HepG2 (cell line): ENCODE measurements around the gene ADGRG6. TPM values are rescaled to one million over a fixed set of nuclear protein-coding genes. Genes with fewer than 3 reads are reported as not detected.
A peak's percentile ranks its signal among the peaks of the same experiment; 100 is the strongest.

Experiments
- GATAD1 ChIP-seq: IDR thresholded peaks from 2 replicates; pipeline ENCODE4 v1.6.1; 2016; ENCODE audit warnings: missing genetic modification reagents, missing compliant biosample characterization
- HOXA7 ChIP-seq: sonication (generic); formaldehyde crosslinking; IDR thresholded peaks from 2 replicates; pipeline ENCODE4 v1.8.1; 2022; ENCODE audit warnings: mild to moderate bottlenecking, missing genetic modification reagents, moderate library complexity
- JUND ChIP-seq: sonication (generic); formaldehyde crosslinking; IDR thresholded peaks from 2 replicates; pipeline ENCODE4 v1.8.0; 2022; ENCODE audit warnings: mild to moderate bottlenecking, missing genetic modification reagents
- MXI1 ChIP-seq: IDR thresholded peaks from 3 replicates; pipeline ENCODE4 v1.6.1; 2012; ENCODE audit warnings: low read depth, low read length, inconsistent platforms, borderline replicate concordance
- NFATC3 ChIP-seq: sonication (generic); formaldehyde crosslinking; IDR thresholded peaks from 2 replicates; pipeline ENCODE4 v1.5.1; 2020; ENCODE audit warnings: mild to moderate bottlenecking, missing genetic modification reagents
- SMAD1 ChIP-seq: sonication (generic); formaldehyde crosslinking; IDR thresholded peaks from 2 replicates; pipeline ENCODE4 v1.4.0; 2020; ENCODE audit warnings: missing genetic modification reagents, low read depth, mild to moderate bottlenecking, borderline replicate concordance
- SP2 ChIP-seq: sonication (generic); formaldehyde crosslinking; IDR thresholded peaks from 2 replicates; pipeline ENCODE4 v1.5.1; 2020; ENCODE audit warnings: mild to moderate bottlenecking, missing genetic modification reagents
- THAP11 ChIP-seq: IDR thresholded peaks from 2 replicates; pipeline ENCODE4 v1.6.1; 2016; ENCODE audit warnings: missing biosample characterization, missing genetic modification reagents
- ZNF121 ChIP-seq: sonication (generic); formaldehyde crosslinking; IDR thresholded peaks from 2 replicates; pipeline ENCODE4 v1.5.0; 2020; ENCODE audit warnings: mild to moderate bottlenecking, missing genetic modification reagents
- ZNF382 ChIP-seq: sonication (generic); formaldehyde crosslinking; IDR thresholded peaks from 2 replicates; pipeline ENCODE4 v1.5.0; 2020; ENCODE audit warnings: missing genetic modification reagents, mild to moderate bottlenecking, borderline replicate concordance
- ZNF550 ChIP-seq: sonication (generic); formaldehyde crosslinking; IDR thresholded peaks from 2 replicates; pipeline ENCODE4 v1.4.0; 2020; ENCODE audit warnings: mild to moderate bottlenecking, missing genetic modification reagents, borderline replicate concordance
- ZNF556 ChIP-seq: sonication (generic); formaldehyde crosslinking; IDR thresholded peaks from 2 replicates; pipeline ENCODE4 v1.4.0; 2020; ENCODE audit warnings: mild to moderate bottlenecking, missing genetic modification reagents, borderline replicate concordance
- ZNF678 ChIP-seq: sonication (generic); formaldehyde crosslinking; IDR thresholded peaks from 2 replicates; pipeline ENCODE4 v1.4.0; 2020; ENCODE audit warnings: mild to moderate bottlenecking, missing genetic modification reagents
- polyA plus RNA-seq, 8 experiments: library from polyadenylated mRNA; depleted of rRNA in 3 of 8; stranded (reverse) in 7 of 8; unstranded in 1 of 8; fragments of >200 nt; fragmentation: Illumina TruSeq in 4 of 8; extraction: Trizol in 4 of 8; gene quantifications; 2 replicates each; pipeline versions ENCODE4 v1.2.1 to v1.2.3, GENCODE V29; 2011 to 2016; ENCODE audit warnings: low read depth in 4 of 8, missing spikeins in 1 of 8, mixed read lengths in 1 of 8; ENCODE audit not compliant: insufficient read depth in 1 of 8
- total RNA-seq, 5 experiments: library from RNA; depleted of rRNA; stranded (reverse); fragments of >200 nt; fragmentation: Illumina TruSeq; extraction: Trizol; gene quantifications; 2 replicates each; pipeline ENCODE4 v1.2.3, GENCODE V29; 2016; ENCODE audit warnings: low read depth in 1 of 5
- TF ChIP-seq, protein P1 (sequence below): sonication (generic); formaldehyde crosslinking; IDR thresholded peaks from 2 replicates; pipeline ENCODE4 v1.4.0; 2020; ENCODE audit warnings: mild to moderate bottlenecking, low read depth, missing genetic modification reagents
- TF ChIP-seq, protein P2 (sequence below): sonication (generic); formaldehyde crosslinking; IDR thresholded peaks from 2 replicates; pipeline ENCODE4 v1.4.0; 2020; ENCODE audit warnings: mild to moderate bottlenecking, missing genetic modification reagents
- TF ChIP-seq, protein P3 (sequence below): conservative IDR thresholded peaks from 2 replicates; pipeline ENCODE4 v1.6.1; 2018; ENCODE audit warnings: missing genetic modification reagents
- TF ChIP-seq, protein P4 (sequence below): IDR thresholded peaks from 2 replicates; pipeline ENCODE4 v1.6.1; 2016; ENCODE audit warnings: missing compliant biosample characterization, missing genetic modification reagents, borderline replicate concordance
- TF ChIP-seq, protein P5 (sequence below): sonication (generic); formaldehyde crosslinking; IDR thresholded peaks from 2 replicates; pipeline ENCODE4 v1.4.0; 2020; ENCODE audit warnings: missing genetic modification reagents

Gene ADGRG6
- total and polyA plus RNA-seq, 2 of the 13 experiments (the other 11 are each of a cell fraction or from before 2014, with no cell fraction given) = 129 to 249 TPM

DNA sequence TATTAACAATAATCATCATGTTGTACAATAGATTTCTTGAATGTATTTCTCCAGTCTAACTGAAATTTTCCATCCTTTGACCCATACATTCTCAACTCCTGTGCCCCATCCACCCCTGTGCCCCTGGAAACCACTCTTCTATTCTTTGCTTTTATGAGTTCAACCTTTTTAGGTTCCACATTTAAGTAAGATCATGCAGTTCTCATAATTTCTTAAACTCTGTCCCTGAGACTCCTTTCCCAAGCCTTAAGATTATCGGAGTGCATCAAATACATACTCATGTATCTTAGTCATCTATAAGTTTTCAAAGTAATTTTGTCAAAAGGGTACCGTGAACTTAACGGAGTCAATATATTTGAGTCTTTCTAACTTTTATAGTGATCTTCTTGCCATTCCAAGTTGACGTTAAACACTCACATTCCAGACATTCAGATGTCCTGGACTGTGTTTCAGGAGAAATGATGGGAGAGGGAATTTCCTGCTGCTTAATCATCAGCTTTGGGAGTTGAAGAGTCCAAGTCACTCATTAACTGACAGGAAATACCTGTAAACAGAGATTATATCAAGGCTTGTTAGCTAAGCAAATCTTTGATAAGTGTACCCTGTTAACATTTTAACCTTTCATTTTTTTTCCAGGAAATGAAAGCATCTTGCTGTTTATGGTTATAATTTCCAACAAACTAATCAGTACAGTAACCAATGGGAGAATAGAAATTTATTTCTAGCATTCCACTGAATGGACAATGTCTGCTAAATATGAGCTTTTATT is 73.3 kb downstream of the ADGRG6 start (continued):
- TF ChIP-seq, protein P1, sequence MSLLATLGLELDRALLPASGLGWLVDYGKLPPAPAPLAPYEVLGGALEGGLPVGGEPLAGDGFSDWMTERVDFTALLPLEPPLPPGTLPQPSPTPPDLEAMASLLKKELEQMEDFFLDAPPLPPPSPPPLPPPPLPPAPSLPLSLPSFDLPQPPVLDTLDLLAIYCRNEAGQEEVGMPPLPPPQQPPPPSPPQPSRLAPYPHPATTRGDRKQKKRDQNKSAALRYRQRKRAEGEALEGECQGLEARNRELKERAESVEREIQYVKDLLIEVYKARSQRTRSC (CRISPR knock-in tag) = no peak
- TF ChIP-seq, protein P2, sequence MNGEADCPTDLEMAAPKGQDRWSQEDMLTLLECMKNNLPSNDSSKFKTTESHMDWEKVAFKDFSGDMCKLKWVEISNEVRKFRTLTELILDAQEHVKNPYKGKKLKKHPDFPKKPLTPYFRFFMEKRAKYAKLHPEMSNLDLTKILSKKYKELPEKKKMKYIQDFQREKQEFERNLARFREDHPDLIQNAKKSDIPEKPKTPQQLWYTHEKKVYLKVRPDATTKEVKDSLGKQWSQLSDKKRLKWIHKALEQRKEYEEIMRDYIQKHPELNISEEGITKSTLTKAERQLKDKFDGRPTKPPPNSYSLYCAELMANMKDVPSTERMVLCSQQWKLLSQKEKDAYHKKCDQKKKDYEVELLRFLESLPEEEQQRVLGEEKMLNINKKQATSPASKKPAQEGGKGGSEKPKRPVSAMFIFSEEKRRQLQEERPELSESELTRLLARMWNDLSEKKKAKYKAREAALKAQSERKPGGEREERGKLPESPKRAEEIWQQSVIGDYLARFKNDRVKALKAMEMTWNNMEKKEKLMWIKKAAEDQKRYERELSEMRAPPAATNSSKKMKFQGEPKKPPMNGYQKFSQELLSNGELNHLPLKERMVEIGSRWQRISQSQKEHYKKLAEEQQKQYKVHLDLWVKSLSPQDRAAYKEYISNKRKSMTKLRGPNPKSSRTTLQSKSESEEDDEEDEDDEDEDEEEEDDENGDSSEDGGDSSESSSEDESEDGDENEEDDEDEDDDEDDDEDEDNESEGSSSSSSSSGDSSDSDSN (CRISPR knock-in tag) = no peak
- TF ChIP-seq ZNF121 (CRISPR knock-in tag) (no peak), SMAD1 (no peak), JUND (CRISPR knock-in tag) (peak; percentile 77), NFATC3 (CRISPR knock-in tag) (no peak), ZNF678 (CRISPR knock-in tag) (no peak), GATAD1 (CRISPR knock-in tag) (peak; percentile 77), MXI1 (peak; percentile 46; the same call in 1 of the 3 replicates), HOXA7 (CRISPR knock-in tag) (no peak), ZNF382 (CRISPR knock-in tag) (no peak), SP2 (CRISPR knock-in tag) (no peak), ZNF550 (CRISPR knock-in tag) (no peak), THAP11 (CRISPR knock-in tag) (peak; percentile 74), ZNF556 (CRISPR knock-in tag) (no peak)
- TF ChIP-seq, protein P3, sequence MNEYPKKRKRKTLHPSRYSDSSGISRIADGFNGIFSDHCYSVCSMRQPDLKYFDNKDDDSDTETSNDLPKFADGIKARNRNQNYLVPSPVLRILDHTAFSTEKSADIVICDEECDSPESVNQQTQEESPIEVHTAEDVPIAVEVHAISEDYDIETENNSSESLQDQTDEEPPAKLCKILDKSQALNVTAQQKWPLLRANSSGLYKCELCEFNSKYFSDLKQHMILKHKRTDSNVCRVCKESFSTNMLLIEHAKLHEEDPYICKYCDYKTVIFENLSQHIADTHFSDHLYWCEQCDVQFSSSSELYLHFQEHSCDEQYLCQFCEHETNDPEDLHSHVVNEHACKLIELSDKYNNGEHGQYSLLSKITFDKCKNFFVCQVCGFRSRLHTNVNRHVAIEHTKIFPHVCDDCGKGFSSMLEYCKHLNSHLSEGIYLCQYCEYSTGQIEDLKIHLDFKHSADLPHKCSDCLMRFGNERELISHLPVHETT (CRISPR knock-in tag) = 0 out of 2 replicates have a peak, but pooled peaks have one; percentile 69
- TF ChIP-seq, protein P4, sequence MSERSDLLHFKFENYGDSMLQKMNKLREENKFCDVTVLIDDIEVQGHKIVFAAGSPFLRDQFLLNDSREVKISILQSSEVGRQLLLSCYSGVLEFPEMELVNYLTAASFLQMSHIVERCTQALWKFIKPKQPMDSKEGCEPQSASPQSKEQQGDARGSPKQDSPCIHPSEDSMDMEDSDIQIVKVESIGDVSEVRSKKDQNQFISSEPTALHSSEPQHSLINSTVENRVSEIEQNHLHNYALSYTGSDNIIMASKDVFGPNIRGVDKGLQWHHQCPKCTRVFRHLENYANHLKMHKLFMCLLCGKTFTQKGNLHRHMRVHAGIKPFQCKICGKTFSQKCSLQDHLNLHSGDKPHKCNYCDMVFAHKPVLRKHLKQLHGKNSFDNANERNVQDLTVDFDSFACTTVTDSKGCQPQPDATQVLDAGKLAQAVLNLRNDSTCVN = no peak
- TF ChIP-seq, protein P5, sequence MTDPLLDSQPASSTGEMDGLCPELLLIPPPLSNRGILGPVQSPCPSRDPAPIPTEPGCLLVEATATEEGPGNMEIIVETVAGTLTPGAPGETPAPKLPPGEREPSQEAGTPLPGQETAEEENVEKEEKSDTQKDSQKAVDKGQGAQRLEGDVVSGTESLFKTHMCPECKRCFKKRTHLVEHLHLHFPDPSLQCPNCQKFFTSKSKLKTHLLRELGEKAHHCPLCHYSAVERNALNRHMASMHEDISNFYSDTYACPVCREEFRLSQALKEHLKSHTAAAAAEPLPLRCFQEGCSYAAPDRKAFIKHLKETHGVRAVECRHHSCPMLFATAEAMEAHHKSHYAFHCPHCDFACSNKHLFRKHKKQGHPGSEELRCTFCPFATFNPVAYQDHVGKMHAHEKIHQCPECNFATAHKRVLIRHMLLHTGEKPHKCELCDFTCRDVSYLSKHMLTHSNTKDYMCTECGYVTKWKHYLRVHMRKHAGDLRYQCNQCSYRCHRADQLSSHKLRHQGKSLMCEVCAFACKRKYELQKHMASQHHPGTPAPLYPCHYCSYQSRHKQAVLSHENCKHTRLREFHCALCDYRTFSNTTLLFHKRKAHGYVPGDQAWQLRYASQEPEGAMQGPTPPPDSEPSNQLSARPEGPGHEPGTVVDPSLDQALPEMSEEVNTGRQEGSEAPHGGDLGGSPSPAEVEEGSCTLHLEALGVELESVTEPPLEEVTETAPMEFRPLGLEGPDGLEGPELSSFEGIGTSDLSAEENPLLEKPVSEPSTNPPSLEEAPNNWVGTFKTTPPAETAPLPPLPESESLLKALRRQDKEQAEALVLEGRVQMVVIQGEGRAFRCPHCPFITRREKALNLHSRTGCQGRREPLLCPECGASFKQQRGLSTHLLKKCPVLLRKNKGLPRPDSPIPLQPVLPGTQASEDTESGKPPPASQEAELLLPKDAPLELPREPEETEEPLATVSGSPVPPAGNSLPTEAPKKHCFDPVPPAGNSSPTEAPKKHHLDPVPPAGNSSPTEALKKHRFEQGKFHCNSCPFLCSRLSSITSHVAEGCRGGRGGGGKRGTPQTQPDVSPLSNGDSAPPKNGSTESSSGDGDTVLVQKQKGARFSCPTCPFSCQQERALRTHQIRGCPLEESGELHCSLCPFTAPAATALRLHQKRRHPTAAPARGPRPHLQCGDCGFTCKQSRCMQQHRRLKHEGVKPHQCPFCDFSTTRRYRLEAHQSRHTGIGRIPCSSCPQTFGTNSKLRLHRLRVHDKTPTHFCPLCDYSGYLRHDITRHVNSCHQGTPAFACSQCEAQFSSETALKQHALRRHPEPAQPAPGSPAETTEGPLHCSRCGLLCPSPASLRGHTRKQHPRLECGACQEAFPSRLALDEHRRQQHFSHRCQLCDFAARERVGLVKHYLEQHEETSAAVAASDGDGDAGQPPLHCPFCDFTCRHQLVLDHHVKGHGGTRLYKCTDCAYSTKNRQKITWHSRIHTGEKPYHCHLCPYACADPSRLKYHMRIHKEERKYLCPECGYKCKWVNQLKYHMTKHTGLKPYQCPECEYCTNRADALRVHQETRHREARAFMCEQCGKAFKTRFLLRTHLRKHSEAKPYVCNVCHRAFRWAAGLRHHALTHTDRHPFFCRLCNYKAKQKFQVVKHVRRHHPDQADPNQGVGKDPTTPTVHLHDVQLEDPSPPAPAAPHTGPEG (CRISPR knock-in tag) = 0 out of 2 replicates have a peak, but pooled peaks have one; percentile 33
